HG03432 (cell line): ENCODE results near the gene ELP2.
"Not testable (repeated sequence)": the region's sequence is repeated elsewhere in the genome, so short reads cannot be mapped to it uniquely, and the experiment has no call there.

ENCODE experiments used
- ATAC-seq: cut with Tn5 transposase; IDR thresholded peaks from one replicate; pipeline ENCODE4 v1.9.1; 2021; ENCODE audit warnings: mild to moderate bottlenecking, moderate library complexity; ENCODE audit not compliant: unreplicated experiment

The ELP2 gene, protein sequence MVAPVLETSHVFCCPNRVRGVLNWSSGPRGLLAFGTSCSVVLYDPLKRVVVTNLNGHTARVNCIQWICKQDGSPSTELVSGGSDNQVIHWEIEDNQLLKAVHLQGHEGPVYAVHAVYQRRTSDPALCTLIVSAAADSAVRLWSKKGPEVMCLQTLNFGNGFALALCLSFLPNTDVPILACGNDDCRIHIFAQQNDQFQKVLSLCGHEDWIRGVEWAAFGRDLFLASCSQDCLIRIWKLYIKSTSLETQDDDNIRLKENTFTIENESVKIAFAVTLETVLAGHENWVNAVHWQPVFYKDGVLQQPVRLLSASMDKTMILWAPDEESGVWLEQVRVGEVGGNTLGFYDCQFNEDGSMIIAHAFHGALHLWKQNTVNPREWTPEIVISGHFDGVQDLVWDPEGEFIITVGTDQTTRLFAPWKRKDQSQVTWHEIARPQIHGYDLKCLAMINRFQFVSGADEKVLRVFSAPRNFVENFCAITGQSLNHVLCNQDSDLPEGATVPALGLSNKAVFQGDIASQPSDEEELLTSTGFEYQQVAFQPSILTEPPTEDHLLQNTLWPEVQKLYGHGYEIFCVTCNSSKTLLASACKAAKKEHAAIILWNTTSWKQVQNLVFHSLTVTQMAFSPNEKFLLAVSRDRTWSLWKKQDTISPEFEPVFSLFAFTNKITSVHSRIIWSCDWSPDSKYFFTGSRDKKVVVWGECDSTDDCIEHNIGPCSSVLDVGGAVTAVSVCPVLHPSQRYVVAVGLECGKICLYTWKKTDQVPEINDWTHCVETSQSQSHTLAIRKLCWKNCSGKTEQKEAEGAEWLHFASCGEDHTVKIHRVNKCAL

DNA sequence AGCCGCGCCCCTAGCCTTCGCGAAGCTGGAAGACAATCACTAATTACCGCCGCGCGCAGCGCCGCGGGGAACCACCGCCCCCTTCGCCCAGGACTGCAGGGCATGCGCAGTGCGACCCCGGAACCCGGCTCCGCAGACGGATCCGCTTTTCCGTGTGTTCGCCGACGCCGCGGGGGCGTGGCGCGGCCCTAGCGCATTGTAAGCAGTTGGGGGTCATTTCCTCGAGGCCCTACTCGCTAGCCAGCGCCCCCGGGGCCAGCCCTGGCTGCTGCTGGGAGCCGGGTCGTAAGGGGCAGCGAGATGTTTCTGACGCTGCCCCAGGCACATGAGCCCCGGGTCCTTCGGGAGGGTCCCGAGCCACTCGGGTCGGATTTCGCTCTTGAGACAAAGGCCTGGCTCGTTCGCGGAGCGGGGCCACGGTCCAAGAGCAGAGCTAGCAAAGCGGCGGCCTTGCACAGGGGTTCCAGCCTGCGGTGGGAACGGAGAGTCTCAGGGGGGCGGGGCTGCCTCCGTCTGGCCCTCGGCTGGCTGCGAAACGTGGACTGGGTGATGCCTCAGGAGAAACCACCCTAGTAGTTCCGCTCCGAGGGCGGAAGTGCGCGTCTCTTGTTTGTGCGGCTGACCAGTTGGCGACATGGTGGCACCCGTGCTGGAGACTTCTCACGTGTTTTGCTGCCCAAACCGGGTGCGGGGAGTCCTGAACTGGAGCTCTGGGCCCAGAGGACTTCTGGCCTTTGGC is at the start of gene ELP2, which contains the start of gene SLC39A6:
TSS of gene ELP2 (plus strand) at position 600 of the 739 bp plus-strand sequence. CDS start at position 635, 35 bp downstream.
TSS of gene SLC39A6 (minus strand) at position 41 of the 739 bp plus-strand sequence. CDS start 2,333 bp downstream, outside the sequence.
- peak; percentile 93 for ATAC-seq

DNA sequence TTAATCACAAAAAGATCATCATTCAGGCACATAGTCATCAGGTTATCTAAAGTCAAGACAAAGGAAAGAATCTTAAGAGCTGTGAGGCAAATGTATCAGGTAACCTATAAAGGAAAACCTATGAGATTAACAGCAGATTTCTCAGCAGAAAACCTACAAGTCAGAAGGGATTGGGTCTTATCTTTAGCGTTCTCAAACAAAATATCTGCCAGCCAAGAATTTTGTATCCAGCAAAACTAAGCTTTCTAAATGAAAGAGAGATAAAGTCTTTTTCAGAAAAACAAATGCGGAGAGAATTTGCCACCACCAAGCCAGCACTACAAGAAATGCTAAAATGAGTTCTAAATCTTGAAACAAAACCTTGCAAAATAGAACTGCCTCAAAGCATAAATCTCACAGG is 48.6 kb upstream of the ELP2 start:
- not testable (repeated sequence) for ATAC-seq

DNA sequence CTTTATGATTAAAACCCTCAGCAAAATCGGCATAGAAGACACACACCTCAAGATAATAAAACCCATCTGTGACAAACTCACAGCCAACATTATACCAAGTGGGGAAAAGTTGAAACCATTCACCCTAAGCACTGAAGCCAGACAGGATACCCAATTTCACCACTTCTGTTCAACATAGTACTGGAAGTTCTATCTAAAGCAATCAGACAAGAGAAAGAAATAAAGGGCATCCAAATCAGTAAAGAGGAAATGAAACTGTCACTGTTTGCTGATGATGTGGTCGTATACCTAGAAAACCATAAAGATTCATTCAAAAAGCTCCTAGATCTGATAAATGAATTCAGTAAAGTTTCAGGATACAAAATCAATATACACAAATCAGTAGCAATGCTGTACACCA is 46.0 kb upstream of the ELP2 start:
- ATAC-seq: peak; percentile 59

DNA sequence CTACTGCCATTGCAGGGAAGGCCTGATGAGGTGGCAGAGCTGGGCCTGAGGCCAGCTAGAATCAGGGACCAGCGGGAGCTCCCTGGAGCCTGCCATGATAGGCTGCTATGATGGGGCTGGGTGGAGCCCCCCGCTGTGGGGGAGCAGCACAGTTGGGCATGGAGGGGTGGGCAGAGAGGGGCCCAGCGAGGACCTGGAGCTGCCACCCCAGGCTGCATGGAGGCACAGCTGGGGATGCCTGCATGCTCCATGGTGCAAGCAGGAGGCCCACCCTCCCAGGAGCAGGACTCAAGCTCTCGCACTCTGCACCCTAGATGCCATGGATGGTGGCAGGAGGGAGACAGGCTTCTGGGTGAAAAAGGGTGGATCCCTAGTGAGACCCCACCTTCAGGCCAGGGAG is 44.5 kb upstream of the ELP2 start:
- ATAC-seq: no peak

DNA sequence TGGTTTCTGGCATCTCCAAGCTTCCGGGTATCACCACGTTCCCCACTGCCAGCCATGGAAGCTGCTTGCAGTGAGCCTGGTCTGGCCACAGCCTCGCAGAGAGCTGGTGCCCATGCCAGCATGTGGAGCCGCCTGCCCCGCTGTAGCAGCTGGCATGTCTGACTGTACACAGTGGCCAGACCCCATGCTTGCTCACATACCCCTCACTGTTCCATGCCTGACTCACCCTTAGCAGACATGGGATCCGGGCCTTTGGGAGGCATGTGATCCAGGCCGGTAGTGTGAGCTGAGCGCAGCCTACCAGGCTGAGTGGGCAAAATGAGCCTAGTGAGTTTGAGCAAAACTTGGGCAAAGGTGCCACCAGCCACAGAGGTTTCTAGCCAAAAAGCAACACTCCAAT is 43.5 kb upstream of the ELP2 start:
- ATAC-seq: no peak

DNA sequence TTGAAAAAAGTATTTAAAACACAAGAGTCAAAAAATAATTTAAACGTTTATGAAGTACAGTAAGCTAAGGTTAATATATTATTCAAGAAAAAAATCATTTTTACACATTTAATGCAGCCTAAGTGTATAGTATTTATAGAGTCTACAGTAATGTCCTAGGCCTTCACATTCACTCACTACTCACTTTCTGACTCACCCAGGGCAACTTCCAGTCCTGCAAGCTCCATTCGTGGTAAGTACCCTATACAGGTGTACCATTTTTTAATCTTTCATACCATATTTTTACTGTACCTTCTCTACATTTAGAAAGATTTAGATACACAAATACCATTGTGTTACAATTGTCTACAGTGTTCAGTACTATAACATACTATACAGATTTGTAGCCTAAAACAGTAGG is 41.4 kb upstream of the ELP2 start:
- no peak for ATAC-seq

DNA sequence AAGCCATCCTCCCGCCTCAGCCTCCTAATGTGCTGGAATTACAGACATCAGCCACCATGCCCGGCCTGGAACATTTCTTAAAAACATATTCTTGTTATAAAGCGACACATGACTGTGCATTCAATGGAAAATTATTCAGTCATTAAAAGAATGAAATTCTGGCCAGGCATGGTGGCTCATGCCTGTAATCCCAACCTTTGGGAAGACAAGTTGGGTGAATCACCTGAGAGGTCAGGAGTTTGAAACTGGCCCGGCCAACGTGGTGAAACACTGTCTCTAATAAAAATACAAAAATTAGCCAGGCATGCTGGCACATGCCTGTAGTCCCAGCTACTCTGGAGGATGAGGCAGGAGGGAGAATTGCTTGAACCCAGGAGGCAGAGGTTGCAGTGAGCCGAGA is 40.7 kb upstream of the ELP2 start:
- ATAC-seq: no peak

DNA sequence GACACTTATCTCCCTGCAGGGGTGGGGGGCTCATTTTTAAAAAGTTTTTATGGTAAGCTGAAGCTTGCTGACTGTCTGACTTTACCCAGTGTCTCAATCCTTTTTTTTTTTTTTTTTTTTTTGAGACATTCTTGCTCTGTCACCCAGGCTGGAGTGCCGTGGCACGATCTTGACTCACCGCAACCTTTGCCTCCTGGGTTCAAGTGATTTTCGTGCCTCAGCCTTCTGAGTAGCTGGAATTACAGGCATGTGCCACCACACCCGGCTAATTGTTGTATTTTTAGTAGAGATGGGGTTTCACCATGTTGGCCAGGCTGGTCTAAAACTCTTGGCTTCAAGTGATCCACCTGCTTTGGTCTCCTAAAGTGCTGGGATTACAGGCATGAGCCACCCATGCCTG is 37.6 kb upstream of the ELP2 start:
- not testable (repeated sequence) for ATAC-seq

DNA sequence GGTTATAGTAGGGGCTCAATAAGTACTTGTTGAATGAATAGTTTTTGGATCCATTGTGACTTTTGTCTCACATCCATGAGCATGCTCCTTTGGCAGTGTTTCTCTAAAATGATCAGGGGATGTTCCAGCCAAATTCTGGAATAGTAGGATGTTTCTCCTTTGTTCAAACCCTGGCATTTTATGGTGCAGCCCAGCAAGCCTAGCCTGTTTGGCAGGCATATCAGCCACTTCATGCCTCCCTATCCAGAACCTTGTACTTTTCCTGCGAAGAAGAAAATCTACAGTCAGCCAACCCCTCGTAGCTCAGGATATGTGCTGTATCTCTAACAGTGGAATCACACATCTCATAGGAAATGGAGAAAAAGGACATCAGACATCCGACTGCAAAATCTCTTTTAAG is 35.3 kb upstream of the ELP2 start:
- no peak for ATAC-seq

DNA sequence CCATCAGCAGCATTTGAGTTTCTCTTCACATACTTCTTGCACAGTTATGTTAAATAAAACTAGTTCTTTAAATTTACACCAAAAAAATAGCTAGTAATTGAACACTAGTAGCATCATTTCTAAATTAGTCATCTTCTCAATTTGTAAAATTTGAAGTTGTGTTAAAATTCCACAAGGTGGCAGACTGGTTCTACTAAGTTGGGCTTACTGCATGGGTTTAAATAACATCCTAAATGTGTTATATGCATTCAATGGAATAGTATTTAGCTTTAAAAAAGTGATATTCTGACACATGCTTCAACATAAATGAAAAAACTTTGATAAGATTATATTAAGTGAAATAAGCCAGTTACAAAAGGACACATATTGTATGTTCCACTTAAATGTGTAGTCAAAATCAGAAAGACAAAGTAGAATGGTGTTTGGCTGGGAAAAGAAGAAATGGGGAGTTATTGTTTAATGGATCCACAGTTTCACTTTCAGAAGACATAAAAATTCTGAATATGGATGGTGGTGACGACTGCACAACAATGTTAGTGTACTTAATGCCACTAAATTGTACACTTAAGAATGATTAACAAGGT is 33.7 kb upstream of the ELP2 start:
- no peak for ATAC-seq

DNA sequence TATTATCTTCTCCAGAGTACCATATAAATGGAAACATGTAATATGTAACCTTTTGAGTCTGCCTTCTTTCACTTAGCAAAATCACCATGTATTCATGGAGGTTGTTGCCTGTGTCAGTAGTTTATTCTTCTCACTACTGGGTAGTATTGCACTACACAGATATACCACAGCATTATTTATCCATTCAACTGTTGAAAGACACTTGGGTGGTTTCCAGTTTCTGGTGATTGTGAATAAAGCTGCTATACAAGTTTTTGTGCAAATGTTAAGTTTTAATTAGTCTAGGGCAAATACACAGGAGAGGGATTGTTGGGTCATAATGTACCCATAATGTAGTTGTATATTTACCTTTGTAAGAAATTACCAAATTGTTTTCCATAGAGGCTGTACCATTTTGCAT is 32.7 kb upstream of the ELP2 start:
- ATAC-seq: no peak

DNA sequence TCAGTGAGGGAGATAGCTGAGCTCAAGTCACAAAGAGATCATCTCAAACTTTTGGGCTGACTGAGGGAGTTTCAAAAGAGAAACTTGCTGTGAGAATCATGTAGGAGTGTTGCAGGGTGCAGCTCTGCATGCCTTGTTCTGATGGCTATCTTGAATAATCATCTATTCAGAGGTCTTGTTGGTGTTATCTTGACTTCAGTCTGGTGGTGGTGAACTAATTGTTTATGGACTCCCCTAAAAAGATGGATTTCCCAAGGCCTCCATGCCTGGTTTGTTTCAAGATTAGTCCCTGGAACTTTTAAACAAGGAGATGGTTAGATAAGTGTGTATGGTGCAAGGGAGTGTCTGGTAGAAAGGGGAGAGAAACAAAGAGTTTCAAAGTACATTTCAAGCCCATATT is 30.4 kb upstream of the ELP2 start:
- ATAC-seq: no peak

DNA sequence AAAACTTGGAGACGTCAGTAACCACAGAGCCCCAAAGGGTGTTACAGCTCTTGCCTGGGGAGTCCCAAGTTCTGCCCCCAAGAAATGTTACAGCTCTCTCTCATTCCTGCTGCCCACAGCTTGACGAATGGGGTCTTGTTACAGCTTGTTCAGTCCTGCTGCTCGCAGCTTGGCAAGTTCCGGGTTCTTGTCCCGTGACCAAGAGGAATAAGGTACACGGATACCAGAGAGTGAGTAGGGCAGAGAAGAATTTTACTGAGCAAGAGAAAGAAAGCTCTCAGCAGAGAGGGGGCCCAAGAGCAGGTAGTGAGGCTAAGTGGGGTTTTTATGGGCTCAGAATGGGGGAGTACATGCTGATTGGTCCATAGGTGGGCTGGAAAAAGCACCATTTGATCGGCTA is 27.8 kb upstream of the ELP2 start:
- ATAC-seq: no peak

DNA sequence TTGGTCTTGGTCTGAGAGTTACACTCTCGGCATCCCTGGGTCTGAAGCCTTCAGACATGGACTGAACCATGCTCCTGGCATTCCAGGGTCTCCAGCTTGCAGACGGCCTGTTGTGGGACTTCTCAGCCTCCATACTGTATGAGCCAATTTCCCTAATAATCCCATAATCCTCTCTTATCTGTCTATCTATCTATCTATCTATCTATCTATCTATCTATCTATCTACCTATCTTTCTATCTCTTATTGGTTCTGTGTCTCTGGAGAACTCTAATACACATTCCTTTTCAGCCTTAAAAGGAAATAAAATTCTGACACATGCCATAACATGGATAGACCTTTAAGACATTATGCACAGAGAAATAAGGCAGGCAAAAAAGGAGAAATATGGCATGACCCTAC is 24.9 kb upstream of the ELP2 start:
- ATAC-seq: no peak

DNA sequence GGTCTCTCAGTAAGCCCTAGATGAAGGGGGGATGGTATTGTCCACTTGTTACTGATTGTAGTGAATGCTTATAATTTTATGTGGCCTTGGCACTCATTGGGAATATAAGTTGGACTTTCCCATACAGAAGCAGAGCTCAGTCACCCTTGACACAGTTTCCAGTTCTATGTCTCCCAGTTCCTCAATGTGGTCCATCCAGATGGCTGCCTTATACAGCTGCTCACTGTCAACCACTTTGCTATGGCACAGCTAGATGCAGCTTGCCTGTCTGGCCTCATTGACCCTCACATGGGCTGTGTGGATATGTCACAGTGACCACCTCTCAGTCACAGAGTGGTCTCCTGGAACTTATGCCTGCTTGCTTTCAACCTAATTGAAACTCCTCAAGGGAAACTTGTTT is 22.2 kb upstream of the ELP2 start:
- no peak for ATAC-seq

DNA sequence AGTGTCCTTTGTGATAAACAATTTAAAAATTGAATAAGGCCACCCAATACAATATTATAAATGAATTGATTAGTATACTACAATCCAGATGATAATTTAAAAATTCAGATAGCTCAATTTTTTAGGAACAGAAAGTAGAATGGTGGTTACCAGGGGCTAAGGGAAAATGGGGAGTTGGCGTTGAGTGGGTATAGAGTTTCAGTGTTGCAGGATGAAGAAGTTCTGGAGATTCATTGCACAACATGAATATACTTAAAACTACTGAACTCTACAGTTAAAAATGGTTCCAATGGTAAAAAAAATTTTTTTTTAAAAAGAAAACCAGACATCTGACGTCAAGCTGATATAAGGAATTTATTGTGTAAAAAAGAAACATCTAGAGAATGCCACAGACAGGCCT is 21.5 kb upstream of the ELP2 start:
- no peak for ATAC-seq

DNA sequence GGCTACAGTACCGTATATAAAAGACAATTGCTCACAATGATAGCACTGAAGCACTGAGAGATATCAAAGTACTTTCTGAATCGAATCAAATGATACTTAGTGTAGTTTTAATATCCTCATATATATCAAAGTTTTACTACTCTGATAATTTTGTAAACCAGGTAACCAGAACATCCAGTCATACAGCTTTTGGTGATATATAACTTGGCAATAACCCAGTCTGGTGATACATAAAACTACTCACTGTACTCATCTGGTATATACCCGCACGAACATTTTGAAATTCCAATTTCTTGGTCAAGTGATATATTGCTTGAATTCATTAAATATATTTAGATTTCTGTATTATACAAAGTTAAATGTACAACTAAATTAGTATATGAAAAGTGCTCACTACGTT is 21.1 kb upstream of the ELP2 start:
- no peak for ATAC-seq

DNA sequence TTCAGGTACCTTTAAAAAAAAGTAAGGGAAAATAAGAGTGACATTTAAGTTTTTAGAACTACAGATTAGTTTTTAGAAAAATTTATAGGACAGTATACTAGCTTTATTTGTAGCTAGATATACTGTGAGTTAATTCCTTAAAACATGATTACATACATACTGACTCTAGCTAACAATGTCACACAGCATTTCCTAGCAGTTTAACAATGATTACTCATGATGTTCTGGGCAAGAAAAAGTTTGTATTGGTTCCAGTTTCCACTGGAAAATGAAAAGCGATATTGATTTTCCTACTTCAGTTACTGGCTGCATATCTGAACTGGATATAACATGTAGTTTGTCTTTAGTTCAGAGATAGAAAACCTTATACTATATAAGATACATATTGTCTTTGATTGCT is 20.0 kb upstream of the ELP2 start:
- no peak for ATAC-seq

DNA sequence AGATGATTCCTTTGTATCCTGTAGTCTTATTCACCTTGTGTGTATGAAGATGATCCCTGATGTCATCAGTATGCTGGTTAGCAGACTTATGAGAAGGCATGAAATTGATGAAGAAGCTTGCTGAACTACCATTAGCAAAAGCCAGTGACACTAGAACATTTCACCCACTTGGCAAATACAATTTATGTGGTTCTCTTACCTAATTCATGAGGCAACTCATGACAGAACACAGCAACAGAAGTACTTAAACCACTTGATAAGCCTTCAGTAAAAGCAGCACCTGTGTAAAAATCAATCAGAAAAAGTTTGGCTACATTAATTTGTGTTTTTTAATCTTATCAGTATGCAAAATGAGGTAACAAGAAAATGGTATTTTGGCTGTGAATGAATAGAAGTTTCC is 17.4 kb upstream of the ELP2 start:
- ATAC-seq: no peak

DNA sequence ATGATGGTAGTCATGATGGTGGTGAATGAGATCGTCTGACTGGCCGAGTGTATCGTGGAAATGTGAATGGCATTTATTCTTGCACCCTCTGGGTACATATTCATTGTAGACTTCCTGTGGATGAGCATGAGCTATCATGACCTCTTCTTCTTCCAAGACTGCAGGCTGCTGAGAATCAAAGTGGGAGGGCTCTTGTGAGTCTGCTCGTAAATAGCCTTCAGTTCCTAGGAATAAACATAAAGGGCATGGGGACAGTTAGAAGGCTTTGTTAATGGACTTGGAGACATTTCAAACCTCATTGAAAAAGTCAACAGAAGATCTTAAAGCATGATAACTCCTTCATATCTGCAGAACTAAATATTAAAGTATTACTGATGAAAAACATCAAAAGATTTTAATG is 15.4 kb upstream of the ELP2 start:
- no peak for ATAC-seq

DNA sequence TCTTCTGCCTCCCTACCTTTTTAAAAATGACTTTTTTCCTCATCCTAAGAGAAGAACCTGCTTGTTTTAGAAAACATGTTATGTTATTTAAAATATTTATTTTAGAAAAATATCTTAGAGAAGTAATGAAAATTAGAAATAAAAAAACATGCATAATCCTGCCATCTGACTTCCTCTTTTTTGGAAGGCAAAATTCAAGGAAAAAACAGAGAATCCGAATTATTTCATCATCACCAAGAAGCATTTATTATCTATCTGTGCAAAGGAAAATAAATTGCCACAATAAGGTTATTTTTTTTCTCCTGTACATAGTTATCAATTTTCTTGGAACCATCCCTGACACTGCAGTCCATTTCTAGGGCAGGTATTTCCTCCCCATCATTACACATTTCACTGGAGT is 15.0 kb upstream of the ELP2 start:
- ATAC-seq: no peak
